Omental fat pad (tissue), 4 donors: ENCODE measurements around the gene PPP1R2. TPM values are rescaled to one million over a fixed set of nuclear protein-coding genes. Genes with fewer than 3 reads are reported as not detected.

Experiments
- ATAC-seq: fragments of 150-250 bp; one replicate; pipeline ENCODE4 v1.9.1; 2016; ENCODE audit warnings: mild to moderate bottlenecking, moderate library complexity; ENCODE audit not compliant: low FRiP score
- DNase-seq: peaks from one replicate; pipeline ENCODE4 v3.0.0-alpha.2; 2019; ENCODE audit warnings: low spot score
- CTCF ChIP-seq, 3 donors: fragments of 450-650 bp; IDR thresholded peaks; one replicate each; pipeline ENCODE4 v1.5.1; 2016 to 2017; ENCODE audit warnings: antibody characterized with exemption in 3 of 3, mild to moderate bottlenecking in 3 of 3, moderate library complexity in 2 of 3
- total RNA-seq, 4 donors: library from RNA; depleted of rRNA; stranded (reverse); fragments of >200 nt; gene quantifications; one replicate each; pipeline ENCODE4 v1.1.0, GENCODE V29; 2016

The PPP1R2 gene
- total RNA-seq, 4 donors from 2014 or later: 29.1 to 70.8 (median 40.8) TPM

- no peak for DNase-seq
- no peak for TF ChIP-seq CTCF (IDR thresholded peaks at IDR 0.05)
These were observed 5.4 kb upstream of the PPP1R2 start for GRCh38 chr3:195548501-195548900.

DNA sequence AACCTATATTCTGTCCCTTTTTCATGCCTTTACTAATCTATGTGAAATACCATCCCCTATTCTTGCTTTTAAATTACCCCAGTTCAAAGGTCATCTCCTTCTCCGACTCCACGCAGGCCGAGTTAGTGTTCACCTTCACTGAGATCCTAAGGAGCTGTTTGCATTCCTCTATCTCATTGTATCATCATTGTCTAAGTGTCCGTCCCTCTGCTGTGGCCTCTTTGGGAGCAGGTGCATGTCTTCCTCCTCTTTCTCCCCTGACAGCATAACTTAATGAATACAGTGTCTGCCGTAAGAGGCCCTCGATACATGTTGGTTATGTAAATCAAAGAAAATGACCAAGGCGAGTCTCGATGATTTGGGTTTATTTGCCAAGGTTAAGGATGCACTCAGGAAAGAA is 4.9 kb upstream of the PPP1R2 start:
- ATAC-seq: no peak

More at GRCh38 chr3:195548501-195548900, 5.4 kb upstream of the PPP1R2 start:
- ATAC-seq: no peak

GRCh38 chr3:195546130-195546560 is 3.0 kb upstream of the PPP1R2 start:
- TF ChIP-seq CTCF (IDR thresholded peaks at IDR 0.05): no peak
- ATAC-seq: peak; percentile 65
- peak; percentile 33 for DNase-seq

More for the DNA sequence above, 4.9 kb upstream of the PPP1R2 start:
- DNase-seq: no peak
- TF ChIP-seq CTCF (IDR thresholded peaks at IDR 0.05): no peak

GRCh38 chr3:195544634-195545033 is 1.5 kb upstream of the PPP1R2 start:
- peak; percentile 2 for ATAC-seq
- no peak for DNase-seq
- TF ChIP-seq CTCF (IDR thresholded peaks at IDR 0.05): no peak

- ATAC-seq (no peak), DNase-seq (no peak)
- TF ChIP-seq CTCF (IDR thresholded peaks at IDR 0.05): no peak
These were observed 1.1 kb upstream of the PPP1R2 start for GRCh38 chr3:195544230-195544536.

DNA sequence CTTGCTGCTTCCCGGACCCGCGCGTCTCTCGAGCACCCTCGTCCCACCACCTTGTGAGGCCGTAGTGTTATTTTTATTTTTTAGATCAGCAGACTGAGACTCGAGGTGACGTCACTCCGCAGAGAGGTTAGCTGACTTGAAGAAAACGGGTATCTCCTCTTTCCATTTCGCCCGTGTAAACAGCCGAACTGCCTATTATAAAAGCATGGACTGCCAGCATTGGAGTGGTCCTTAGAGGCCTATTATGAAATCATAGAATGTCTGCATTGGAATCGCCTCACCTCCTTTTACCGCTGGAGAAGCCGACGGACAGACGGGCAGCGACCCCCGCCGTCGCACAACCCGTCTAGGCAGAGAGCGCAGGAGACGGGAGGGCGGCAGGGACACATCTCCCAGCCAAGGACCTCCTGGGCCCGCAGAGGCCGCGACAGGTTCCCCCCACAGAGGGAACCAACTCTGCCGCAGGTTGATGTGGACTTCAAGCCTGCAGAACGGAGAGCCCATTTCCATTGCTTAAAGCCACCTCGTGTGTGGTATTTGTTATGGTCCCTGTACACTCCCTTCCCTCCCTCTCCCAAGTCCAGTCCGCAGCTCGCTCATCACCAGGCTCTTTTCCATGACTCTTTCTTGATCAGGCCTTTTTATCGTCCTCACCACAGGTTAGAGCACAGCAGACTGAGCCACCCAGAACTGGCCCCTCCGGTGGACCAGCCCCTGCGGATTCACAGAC is 540 bp upstream of the PPP1R2 start:
- ATAC-seq (peak; percentile 13), DNase-seq (no peak)
- no peak for TF ChIP-seq CTCF (IDR thresholded peaks at IDR 0.05)

- no peak for TF ChIP-seq CTCF (IDR thresholded peaks at IDR 0.05)
- ATAC-seq (no peak), DNase-seq (no peak)
These were observed 818 bp downstream of the PPP1R2 start for GRCh38 chr3:195542316-195542697.
